IMR-90 (cell line): Measurements from ENCODE around the gene JMJD1C. TPM values are rescaled to one million over a fixed set of nuclear protein-coding genes. Genes with fewer than 3 reads are reported as not detected.

Experiments
- ATAC-seq: fragments of 200-7000 bp; cut with Tn5 transposase; 2 replicates; pipeline ENCODE4 v1.9.1; 2020; ENCODE audit warnings: low read depth, mild to moderate bottlenecking, moderate library complexity
- BruUV-seq: library from RNA; stranded (reverse); fragments of 400-500 nt; replicated peaks from 2 replicates; lab custom pipeline; 2021; lab: Mats Ljungman, UMichigan
- CTCF ChIA-PET: fragments of 300-600 bp; formaldehyde crosslinking; extraction: SDS; loops from one replicate; lab custom pipeline; 2021; ENCODE audit warnings: antibody characterized with exemption; lab: Yijun Ruan, JAX
- POLR2A ChIA-PET: fragments of 300-600 bp; sonication (Branson Sonifier 250); formaldehyde crosslinking; loops from one replicate; lab custom pipeline; 2022; ENCODE audit warnings: antibody characterized with exemption; ENCODE audit not compliant: unreplicated experiment; lab: Charles Lee
- DNase-seq: peaks from one replicate; pipeline ENCODE4 v3.0.0; 2013
- H2AFZ ChIP-seq: replicated peaks from 2 replicates; pipeline ENCODE3; 2013; ENCODE audit warnings: low read length, mild to moderate bottlenecking; ENCODE audit not compliant: poor library complexity
- H2AK5ac ChIP-seq: 2 replicates; pipeline ENCODE4 v1.6.1; 2013; ENCODE audit warnings: low read depth, low read length, inconsistent platforms
- H2AK9ac ChIP-seq: replicated peaks from 2 replicates; pipeline ENCODE3; 2013; ENCODE audit warnings: mild to moderate bottlenecking, low read depth, low read length, moderate library complexity; ENCODE audit not compliant: poor library complexity
- H2BK120ac ChIP-seq: 2 replicates; pipeline ENCODE4 v1.6.1; 2013; ENCODE audit warnings: low read depth, low read length, inconsistent platforms
- H2BK15ac ChIP-seq: 3 replicates; pipeline ENCODE4 v1.6.1; 2013; ENCODE audit warnings: low read depth, low read length, inconsistent platforms
- H2BK20ac ChIP-seq: 2 replicates; pipeline ENCODE4 v1.6.1; 2013; ENCODE audit warnings: low read depth, mild to moderate bottlenecking, inconsistent platforms, low read length, moderate library complexity
- H2BK5ac ChIP-seq: 2 replicates; pipeline ENCODE4 v1.6.1; 2013; ENCODE audit warnings: mild to moderate bottlenecking, low read depth, low read length, inconsistent platforms; ENCODE audit not compliant: poor library complexity, severe bottlenecking
- H3K14ac ChIP-seq: replicated peaks from 2 replicates; pipeline ENCODE4 v1.6.1; 2013; ENCODE audit warnings: low read depth, low read length, inconsistent platforms
- H3K18ac ChIP-seq: 2 replicates; pipeline ENCODE4 v1.6.1; 2013; ENCODE audit warnings: low read depth, low read length, control low read depth
- H3K23ac ChIP-seq: 2 replicates; pipeline ENCODE4 v1.6.1; 2013; ENCODE audit warnings: low read depth, low read length, inconsistent platforms
- H3K27ac ChIP-seq: 2 replicates; pipeline ENCODE4 v1.5.1; 2013; ENCODE audit warnings: mild to moderate bottlenecking, control low read depth, low read length; ENCODE audit not compliant: insufficient read depth
- H3K27me3 ChIP-seq: 2 replicates; pipeline ENCODE4 v1.6.1; 2013; ENCODE audit warnings: low read length; ENCODE audit not compliant: control insufficient read depth, insufficient read depth
- H3K36me3 ChIP-seq: 2 replicates; pipeline ENCODE4 v1.6.1; 2013; ENCODE audit warnings: low read length, mixed read lengths; ENCODE audit not compliant: control insufficient read depth, insufficient read depth
- H3K4ac ChIP-seq: 2 replicates; pipeline ENCODE4 v1.6.1; 2013; ENCODE audit warnings: low read depth, low read length, inconsistent platforms
- H3K4me1 ChIP-seq: 2 replicates; pipeline ENCODE4 v1.6.1; 2013; ENCODE audit warnings: low read length, mixed read lengths; ENCODE audit not compliant: control insufficient read depth, insufficient read depth
- H3K4me2 ChIP-seq: 2 replicates; pipeline ENCODE4 v1.6.1; 2013; ENCODE audit warnings: low read depth, mild to moderate bottlenecking, control low read depth, low read length, moderate library complexity
- H3K4me3 ChIP-seq: 2 replicates; pipeline ENCODE4 v1.5.1; 2013; ENCODE audit warnings: low read depth, mild to moderate bottlenecking, control low read depth, low read length, moderate library complexity; ENCODE audit not compliant: insufficient read depth
- H3K56ac ChIP-seq: 2 replicates; pipeline ENCODE4 v1.6.1; 2013; ENCODE audit warnings: low read length, inconsistent platforms; ENCODE audit not compliant: insufficient read depth; ENCODE audit errors: extremely low read depth
- H3K79me1 ChIP-seq, 2 experiments: 2 replicates each; pipeline ENCODE4 v1.6.1; 2013; ENCODE audit warnings: low read length in 2 of 2, inconsistent platforms in 1 of 2, low read depth in 1 of 2
- H3K9ac ChIP-seq: 2 replicates; pipeline ENCODE4 v1.6.1; 2013; ENCODE audit warnings: low read depth, low read length, control low read depth
- H3K9me1 ChIP-seq: 2 replicates; pipeline ENCODE4 v1.6.1; 2013; ENCODE audit warnings: low read length, inconsistent platforms; ENCODE audit not compliant: insufficient read depth
- H3K9me3 ChIP-seq: 2 replicates; pipeline ENCODE4 v1.6.1; 2013; ENCODE audit warnings: low read length; ENCODE audit not compliant: control insufficient read depth, insufficient read depth
- H4K20me1 ChIP-seq: 2 replicates; pipeline ENCODE4 v1.6.1; 2013; ENCODE audit warnings: low read length, inconsistent platforms; ENCODE audit not compliant: insufficient read depth
- H4K5ac ChIP-seq: 2 replicates; pipeline ENCODE4 v1.6.1; 2013; ENCODE audit warnings: mild to moderate bottlenecking, low read depth, low read length, control low read depth
- H4K8ac ChIP-seq, 2 experiments: 2 replicates each; pipeline ENCODE4 v1.6.1; 2013; ENCODE audit warnings: low read depth in 2 of 2, low read length in 2 of 2, control low read depth in 1 of 2, inconsistent platforms in 1 of 2
- H4K91ac ChIP-seq: 2 replicates; pipeline ENCODE4 v1.6.1; 2013; ENCODE audit warnings: low read depth, low read length, inconsistent platforms; ENCODE audit not compliant: insufficient read depth
- NFE2L2 ChIP-seq: fragments of 150-350 bp; IDR thresholded peaks from 2 replicates; pipeline ENCODE4 v1.6.1; 2016; ENCODE audit warnings: low read depth, mild to moderate bottlenecking, low read length
- WGBS, 2 experiments: methylation state at CpG; one replicate each; pipeline versions ENCODE4 v1.1.5 to v1.1.7; 2013; ENCODE audit warnings: missing lambda C conversion rate in 2 of 2; ENCODE audit not compliant: insufficient read length in 1 of 2; ENCODE audit errors: extremely low coverage in 2 of 2; 5-methylcytosine and 5-hydroxymethylcytosine counted together
- dilution Hi-C: fragments of 300-500 bp; cut with HindIII; formaldehyde crosslinking; loops from one replicate; pipeline ENCODE4 v1.14.3; 2018; ENCODE audit warnings: low sequenced_read_pairs; ENCODE audit not compliant: unreplicated experiment
- in situ Hi-C: fragments of 300-500 bp; cut with MboI; formaldehyde crosslinking; loops from 3 replicates; pipeline ENCODE4 v1.14.3; 2019; ENCODE audit warnings: low sequenced_read_pairs, inconsistent platforms, mixed read lengths
- intact Hi-C: fragments of 100-400 bp; cut with micrococcal nuclease; formaldehyde crosslinking; loops from 2 replicates; pipeline ENCODE4 v1.10.0; 2022
- polyA plus RNA-seq, 3 experiments: library from polyadenylated mRNA; depleted of rRNA; stranded (reverse); fragments of >200 nt; gene quantifications; 2 replicates each; pipeline ENCODE4 v1.2.3, GENCODE V29; 2012; ENCODE audit warnings: low replicate concordance in 1 of 3
- total RNA-seq: library from RNA; depleted of rRNA; stranded (reverse); fragments of >200 nt; gene quantifications from 2 replicates; pipeline ENCODE4 v1.2.3, GENCODE V29; 2012

JMJD1C gene
- total and polyA plus RNA-seq, 2 of the 4 experiments (the other 2 are of a cell fraction): 15.6 to 96.8 TPM

DNA sequence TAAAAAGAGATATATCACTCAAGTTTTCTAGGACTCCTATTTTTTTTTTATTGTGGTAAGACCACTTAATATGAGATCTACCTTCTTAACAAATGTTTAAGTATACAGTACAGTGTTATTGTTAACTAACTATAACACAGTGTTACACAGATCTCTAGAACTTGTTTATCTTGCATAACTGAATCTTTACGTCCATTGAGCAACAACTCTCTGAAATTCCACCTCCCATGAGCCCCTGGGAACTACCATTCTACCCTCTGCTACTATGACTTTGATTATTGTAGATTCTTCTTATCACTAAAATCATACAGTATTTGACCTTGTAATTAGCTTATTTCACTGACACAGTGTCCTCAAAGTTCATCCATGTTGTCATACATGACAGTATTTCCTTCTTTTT lies 32.9 kb upstream of the JMJD1C start:
- Histone ChIP-seq H2AK9ac (no peak overlapping the region), H3K79me1 (peaks cover 29 to 53% of the 10 kb centered on the region in 2 experiments), H3K23ac (no peak overlapping the region), H3K27ac (no peak overlapping the region), H2BK5ac (no peak overlapping the region), H3K4me3 (no peak overlapping the region), H3K56ac (no peak overlapping the region), H3K4ac (no peak overlapping the region), H3K36me3 (no peaks in the 10 kb centered on the region), H3K9ac (no peak overlapping the region), H4K20me1 (peaks cover 13% of the 10 kb centered on the region; the same call in 1 of the 2 replicates), H3K4me1 (no peaks in the 10 kb centered on the region), H2BK20ac (no peak overlapping the region), H2AFZ (no peak overlapping the region), H4K8ac (no peak overlapping the region), H3K9me3 (no peaks in the 10 kb centered on the region), H2BK15ac (no peak overlapping the region), H3K9me1 (0 out of 2 replicates have a peak, but pooled peaks cover 2% of the 10 kb centered on the region), H3K4me2 (0 out of 2 replicates have a peak overlapping the region, but pooled peaks have one; percentile 41), H2BK120ac (no peak overlapping the region), H4K91ac (no peak overlapping the region), H3K27me3 (no peaks in the 10 kb centered on the region), H3K18ac (no peak overlapping the region), H2AK5ac (no peak overlapping the region), H4K5ac (no peak overlapping the region), H3K14ac (no peak overlapping the region)
- DNase-seq (peak; percentile 14), ATAC-seq (peak; percentile 57)
- WGBS, 2 experiments: no CpG with 5 or more reads among the region's 1 CpG
- ChIA-PET CTCF (no interaction called here), POLR2A (no interaction called here)
- dilution Hi-C loops: no loop called here
- in situ Hi-C loops: no loop called here
- BruUV-seq: no TSS peak
- TF ChIP-seq NFE2L2: no peak
- intact Hi-C loops: no loop called here
